BE2C (cell line): ENCODE results near the gene LRRC23.
"Not testable (repeated sequence)": the region's sequence is repeated elsewhere in the genome, so short reads cannot be mapped to it uniquely, and the experiment has no call there.

Experiments
- DNase-seq: peaks from one replicate; pipeline ENCODE4 v3.0.0-alpha.2; 2020
- H3K27me3 ChIP-seq: fragments of 250-450 bp; sonication (Bioruptor Pico); 2 replicates; pipeline ENCODE4 v1.5.1; 2020; ENCODE audit warnings: mild to moderate bottlenecking
- H3K36me3 ChIP-seq: fragments of 250-450 bp; sonication (Bioruptor Pico); 2 replicates; pipeline ENCODE4 v1.5.1; 2020; ENCODE audit warnings: mild to moderate bottlenecking
- H3K4me1 ChIP-seq: fragments of 250-450 bp; sonication (Bioruptor Pico); 2 replicates; pipeline ENCODE4 v1.5.1; 2020
- H3K4me3 ChIP-seq: 2 replicates; pipeline ENCODE4 v1.5.1; 2011; ENCODE audit warnings: low read depth, low read length
- H3K9me3 ChIP-seq: fragments of 250-450 bp; sonication (Bioruptor Pico); 2 replicates; pipeline ENCODE4 v1.5.1; 2020
- CTCF ChIP-seq: IDR thresholded peaks from 2 replicates; pipeline ENCODE4 v1.5.1; 2012; ENCODE audit warnings: mild to moderate bottlenecking, low read depth, low read length

Gene LRRC23

GRCh38 chr12:6868211-6869048 lies 36.2 kb upstream of the LRRC23 start:
- no peak for DNase-seq
- Histone ChIP-seq H3K27me3 (no peaks in the 10 kb centered on the region), H3K9me3 (no peaks in the 10 kb centered on the region), H3K4me3 (peak overlapping the region; percentile 99), H3K36me3 (peaks cover 57% of the 10 kb centered on the region), H3K4me1 (peaks cover 14% of the 10 kb centered on the region)
- peak; percentile 28; the same call in 1 of the 2 replicates for TF ChIP-seq CTCF

DNA sequence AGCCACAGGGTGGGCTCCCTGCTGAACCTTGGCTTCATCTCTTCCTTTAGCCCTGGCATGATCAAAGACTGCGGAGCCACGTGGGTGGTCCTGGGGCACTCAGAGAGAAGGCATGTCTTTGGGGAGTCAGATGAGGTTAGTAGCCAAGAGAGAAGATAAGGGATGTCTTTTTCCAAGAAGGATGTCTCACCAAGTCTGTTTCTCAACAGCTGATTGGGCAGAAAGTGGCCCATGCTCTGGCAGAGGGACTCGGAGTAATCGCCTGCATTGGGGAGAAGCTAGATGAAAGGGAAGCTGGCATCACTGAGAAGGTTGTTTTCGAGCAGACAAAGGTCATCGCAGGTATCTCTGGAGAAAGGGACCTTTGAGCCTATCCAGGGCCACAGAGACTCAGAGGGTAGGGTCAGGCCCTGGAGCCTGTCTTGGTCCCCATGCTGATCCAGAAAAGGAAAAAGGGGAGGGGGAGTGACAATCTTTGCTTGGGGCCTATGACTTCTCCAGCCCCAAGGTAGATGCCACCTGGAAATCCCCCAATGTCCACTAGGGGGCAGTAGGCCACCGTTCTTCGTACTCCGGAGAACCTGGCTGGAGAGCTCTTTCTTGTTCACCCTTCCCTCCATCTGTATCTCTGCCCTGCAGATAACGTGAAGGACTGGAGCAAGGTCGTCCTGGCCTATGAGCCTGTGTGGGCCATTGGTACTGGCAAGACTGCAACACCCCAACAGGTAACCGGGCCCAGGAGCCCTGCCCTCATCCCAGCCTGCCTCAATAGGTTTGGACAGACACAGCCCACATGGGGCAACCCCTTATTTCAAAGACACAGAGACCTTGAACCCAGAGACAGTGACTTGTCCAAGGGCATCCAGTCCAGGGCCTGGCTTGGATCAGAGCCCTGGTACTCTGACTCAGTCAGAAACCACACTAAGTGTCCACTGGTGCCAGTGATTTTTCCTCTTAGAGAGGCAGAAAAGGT lies 35.3 kb upstream of the LRRC23 start:
- DNase-seq, result peak; percentile 88
- Histone ChIP-seq H3K27me3 (no peaks in the 10 kb centered on the region), H3K9me3 (no peaks in the 10 kb centered on the region), H3K4me3 (peak overlapping the region; percentile 99), H3K36me3 (peaks cover 52% of the 10 kb centered on the region), H3K4me1 (peaks cover 14% of the 10 kb centered on the region)
- peak; percentile 93 for TF ChIP-seq CTCF

DNA sequence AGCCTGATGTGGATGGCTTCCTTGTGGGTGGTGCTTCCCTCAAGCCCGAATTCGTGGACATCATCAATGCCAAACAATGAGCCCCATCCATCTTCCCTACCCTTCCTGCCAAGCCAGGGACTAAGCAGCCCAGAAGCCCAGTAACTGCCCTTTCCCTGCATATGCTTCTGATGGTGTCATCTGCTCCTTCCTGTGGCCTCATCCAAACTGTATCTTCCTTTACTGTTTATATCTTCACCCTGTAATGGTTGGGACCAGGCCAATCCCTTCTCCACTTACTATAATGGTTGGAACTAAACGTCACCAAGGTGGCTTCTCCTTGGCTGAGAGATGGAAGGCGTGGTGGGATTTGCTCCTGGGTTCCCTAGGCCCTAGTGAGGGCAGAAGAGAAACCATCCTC lies 34.3 kb upstream of the LRRC23 start:
- not testable (repeated sequence) for H3K27me3 ChIP-seq, DNase-seq, H3K9me3 ChIP-seq, H3K4me3 ChIP-seq
- H3K4me1 ChIP-seq, result peaks cover 14% of the 10 kb centered on the region
- H3K36me3 ChIP-seq, result peaks cover 43% of the 10 kb centered on the region

GRCh38 chr12:6871052-6871957 lies 33.3 kb upstream of the LRRC23 start:
- peak overlapping the region; percentile 86 for H3K4me3 ChIP-seq
- peaks cover 34% of the 10 kb centered on the region for H3K36me3 ChIP-seq
- H3K27me3 ChIP-seq, result no peaks in the 10 kb centered on the region
- TF ChIP-seq CTCF, result peak; percentile 8; the same call in 1 of the 2 replicates
- peak; percentile 48 for DNase-seq
- peaks cover 14% of the 10 kb centered on the region for H3K4me1 ChIP-seq
- H3K9me3 ChIP-seq, result no peaks in the 10 kb centered on the region

DNA sequence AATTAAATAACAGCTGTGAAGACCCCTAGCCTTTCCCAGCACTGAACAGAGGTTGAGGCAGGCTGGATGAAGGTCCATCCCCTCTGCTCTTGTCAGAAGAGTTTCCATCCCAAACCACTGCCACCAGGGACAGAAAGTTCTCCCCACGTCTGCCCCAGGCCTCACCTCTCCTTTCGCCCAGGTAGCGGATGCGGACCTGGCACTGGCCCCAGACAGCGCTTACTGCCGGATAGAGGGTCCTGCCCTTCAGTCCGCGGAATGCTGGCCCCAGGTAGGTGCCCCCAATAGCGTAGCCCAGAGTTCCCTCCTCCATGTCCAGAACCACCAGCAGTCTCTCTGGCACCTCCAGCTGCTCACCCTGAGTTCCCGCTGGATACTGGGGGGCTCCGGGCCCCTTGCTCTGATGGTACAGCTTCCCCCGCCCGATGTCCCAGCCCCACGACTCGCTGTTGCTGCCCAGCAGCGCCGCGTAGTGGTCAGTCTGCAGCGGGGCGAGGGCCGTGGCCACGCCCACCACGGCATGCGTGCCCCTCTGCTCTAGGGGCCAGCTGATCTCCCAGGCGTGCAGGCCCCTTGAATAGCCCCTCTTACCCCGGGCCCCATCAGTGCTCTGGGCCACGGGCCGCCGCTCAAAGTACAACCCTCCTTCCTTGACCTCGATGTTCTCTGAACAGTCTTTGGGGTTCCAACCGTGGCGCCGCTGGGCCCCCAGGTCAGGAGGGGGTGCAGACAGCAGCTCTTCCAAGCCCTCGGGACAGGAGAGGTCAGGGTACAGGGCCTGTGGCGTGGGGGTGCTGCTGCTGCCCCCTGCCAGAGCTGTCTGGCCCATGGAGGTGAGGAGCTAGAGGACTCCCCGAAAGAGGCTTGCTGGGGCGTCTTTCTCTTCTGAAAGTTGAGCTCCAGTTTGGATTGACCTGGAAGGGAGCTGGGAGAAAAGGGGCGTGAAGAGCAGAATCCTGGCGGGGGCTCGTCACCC lies 32.3 kb upstream of the LRRC23 start:
- Histone ChIP-seq H3K4me3 (peak overlapping the region; percentile 86), H3K4me1 (peaks cover 8% of the 10 kb centered on the region; the same call in 1 of the 2 replicates), H3K27me3 (no peaks in the 10 kb centered on the region), H3K9me3 (no peaks in the 10 kb centered on the region), H3K36me3 (peaks cover 32% of the 10 kb centered on the region)
- DNase-seq, result peak; percentile 92
- peak; percentile 93 for TF ChIP-seq CTCF
